ENCODE results near the gene BANP. TPM values are rescaled to one million over a fixed set of nuclear protein-coding genes. Genes with fewer than 3 reads are reported as not detected.
A peak's percentile ranks its signal among the peaks of the same experiment; 100 is the strongest.

BANP gene
- total and polyA plus RNA-seq, 2 of the 8 experiments (the other 6 are each of a cell fraction or from before 2014, with no cell fraction given) = 25.8 to 39.8 TPM

- TF ChIP-seq TBP (IDR thresholded peaks at IDR 0.05; ENCODE audit: low read depth, low read length) (peak; percentile 74), TEAD4 (IDR thresholded peaks at IDR 0.05; ENCODE audit: low read depth, low read length) (0 out of 2 replicates have a peak, but pooled peaks have one; percentile 33), YY1 (IDR thresholded peaks at IDR 0.05; ENCODE audit: low read depth, low read length) (peak; percentile 85), KDM1A (IDR thresholded peaks at IDR 0.05; ENCODE audit: borderline replicate concordance, low read length) (no peak), TCF12 (IDR thresholded peaks at IDR 0.05; ENCODE audit: low read depth, low read length) (0 out of 2 replicates have a peak, but pooled peaks have one; percentile 48), RAD21 (IDR thresholded peaks at IDR 0.05 in 1 of 2, conservative IDR thresholded peaks at IDR 0.05 in 1 of 2; ENCODE audit: low read depth in 2 of 2, low read length in 2 of 2) (0 out of 4 replicates have a peak, but pooled peaks of 1 of the 2 experiments have one; percentile 19), CEBPB (IDR thresholded peaks at IDR 0.05; ENCODE audit: low read depth, low read length) (no peak)
Observed at GRCh38 chr16:87950765-87951551, at the start of gene BANP (continued).
